ENCODE data around the gene SCARF1.

Gene SCARF1

DNA sequence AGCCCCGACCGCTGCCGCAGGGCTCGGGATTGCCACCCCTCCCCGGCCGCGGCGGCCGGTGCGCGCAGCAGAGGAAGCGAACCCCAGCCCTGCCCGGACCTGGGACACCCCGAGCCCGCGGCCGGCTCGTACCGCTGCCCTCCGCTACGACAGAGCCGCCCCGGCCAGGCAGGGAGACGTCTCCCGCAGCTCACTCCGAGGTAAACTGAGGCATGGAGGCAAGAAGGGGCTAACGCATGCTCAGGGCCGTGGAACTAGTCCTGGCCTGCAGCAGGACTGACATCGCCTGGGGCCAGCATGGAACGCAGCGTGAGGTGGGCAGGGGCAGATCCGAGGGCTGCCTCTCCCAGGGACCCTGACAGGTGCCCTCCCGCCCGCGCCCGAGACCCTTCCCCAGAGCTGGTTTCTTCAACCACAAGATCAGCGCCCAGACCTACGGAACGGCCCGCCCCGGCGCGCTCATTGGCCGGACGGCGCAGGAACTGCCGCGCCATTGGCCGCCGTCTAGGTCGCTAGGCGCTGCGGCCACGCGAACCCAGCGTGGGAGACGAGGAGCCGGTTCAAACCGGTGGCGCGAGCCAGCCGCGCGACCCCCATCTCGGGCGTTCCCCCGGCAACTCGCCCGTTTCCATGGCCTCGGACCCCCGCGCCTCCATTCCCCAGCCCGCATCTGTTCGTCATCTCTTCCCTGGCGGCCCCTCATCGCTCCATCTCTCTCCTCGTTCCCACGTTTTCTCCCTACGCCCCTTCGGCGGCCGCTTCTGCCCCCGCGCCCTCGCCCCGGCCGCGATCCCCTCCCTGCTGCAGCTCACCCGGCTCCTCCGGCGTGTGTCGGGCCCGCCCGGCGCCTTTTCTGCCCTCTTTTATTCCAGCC, 17.3 kb downstream of the SCARF1 start, which contains the start of gene SLC43A2:
Gene SLC43A2 (minus strand): TSS at position 853 of the 874 bp plus-strand sequence. CDS start 960 bp downstream, outside the sequence.
- FAIRE-seq, result no peak

GRCh38 chr17:1627182-1627981, 18.1 kb downstream of the SCARF1 start:
- FAIRE-seq, result no peak

DNA sequence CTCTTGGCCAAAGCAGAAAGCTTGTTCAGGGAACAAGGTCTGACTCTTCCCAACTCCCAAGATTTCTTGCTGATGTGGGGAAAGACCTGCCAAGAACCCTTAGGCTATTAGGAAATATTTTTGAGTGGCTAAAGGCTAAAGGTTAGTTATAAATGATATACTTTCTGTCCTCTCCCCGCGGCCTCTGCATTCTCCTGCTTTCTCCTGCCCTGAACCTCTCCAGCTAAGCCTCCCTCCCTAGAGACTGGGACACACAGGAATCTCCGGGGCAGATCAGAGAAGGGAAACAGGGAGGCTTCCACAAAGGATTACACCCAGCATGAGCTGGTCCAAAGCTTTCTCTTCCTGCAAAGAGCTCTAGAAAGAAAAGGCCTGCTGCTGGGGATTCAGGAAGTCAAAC, 19.2 kb downstream of the SCARF1 start:
- FAIRE-seq, result no peak

GRCh38 chr17:1625581-1625980, 20.0 kb downstream of the SCARF1 start:
- no peak for FAIRE-seq

DNA sequence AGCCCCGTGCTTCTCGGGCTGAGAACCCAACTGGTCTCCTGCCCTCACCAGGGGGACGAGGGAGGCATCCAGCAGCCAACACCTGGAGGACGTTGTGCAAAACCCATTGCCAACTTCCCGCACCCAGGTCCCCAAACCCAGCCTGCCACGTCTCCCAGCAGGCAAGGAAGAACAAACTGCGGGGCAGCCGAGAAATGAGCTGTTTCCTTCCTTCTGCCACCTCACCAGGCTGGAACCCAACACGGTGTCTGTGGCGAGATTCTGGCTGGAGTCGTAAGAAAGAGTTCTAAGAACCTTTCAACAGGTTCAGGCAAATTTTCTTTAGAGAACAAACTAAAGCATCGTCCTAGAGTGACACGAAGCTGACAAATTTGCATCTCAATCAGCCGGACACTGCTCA, 20.5 kb downstream of the SCARF1 start:
- FAIRE-seq, result no peak

- no peak for FAIRE-seq
These were observed 20.9 kb downstream of the SCARF1 start for GRCh38 chr17:1624650-1625049.

DNA sequence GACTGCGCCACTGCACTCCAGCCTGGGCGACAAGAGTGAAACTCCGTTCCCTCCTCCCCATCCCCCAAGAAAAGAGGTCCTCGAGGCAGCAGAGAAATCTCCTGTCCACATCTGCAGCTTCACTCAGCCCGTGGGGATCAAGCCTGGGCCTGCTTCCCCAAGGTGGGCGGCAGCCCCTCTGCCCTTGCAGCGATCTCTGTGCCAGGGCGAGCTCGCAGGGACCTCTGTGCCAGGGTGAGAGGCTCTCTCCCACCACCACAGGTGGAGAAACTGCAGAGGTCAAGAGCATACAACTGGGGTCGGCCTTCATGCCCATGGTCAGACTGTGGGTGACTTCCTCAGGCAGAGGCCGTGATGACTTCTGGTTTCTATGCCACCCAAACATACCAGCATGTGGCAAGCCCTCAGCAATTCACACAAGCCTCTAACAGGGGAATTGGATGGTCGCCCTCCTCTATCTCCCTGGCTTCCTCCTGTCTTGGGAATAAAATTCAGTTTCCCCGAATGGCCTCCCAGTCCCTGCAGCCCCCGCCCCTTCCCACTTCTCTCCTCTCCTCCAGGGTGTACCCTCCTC, 22.4 kb downstream of the SCARF1 start:
- no peak for FAIRE-seq

GRCh38 chr17:1621273-1621954, 24.1 kb downstream of the SCARF1 start:
- no peak for FAIRE-seq

GRCh38 chr17:1620486-1620885, 25.0 kb downstream of the SCARF1 start:
- FAIRE-seq, result no peak

DNA sequence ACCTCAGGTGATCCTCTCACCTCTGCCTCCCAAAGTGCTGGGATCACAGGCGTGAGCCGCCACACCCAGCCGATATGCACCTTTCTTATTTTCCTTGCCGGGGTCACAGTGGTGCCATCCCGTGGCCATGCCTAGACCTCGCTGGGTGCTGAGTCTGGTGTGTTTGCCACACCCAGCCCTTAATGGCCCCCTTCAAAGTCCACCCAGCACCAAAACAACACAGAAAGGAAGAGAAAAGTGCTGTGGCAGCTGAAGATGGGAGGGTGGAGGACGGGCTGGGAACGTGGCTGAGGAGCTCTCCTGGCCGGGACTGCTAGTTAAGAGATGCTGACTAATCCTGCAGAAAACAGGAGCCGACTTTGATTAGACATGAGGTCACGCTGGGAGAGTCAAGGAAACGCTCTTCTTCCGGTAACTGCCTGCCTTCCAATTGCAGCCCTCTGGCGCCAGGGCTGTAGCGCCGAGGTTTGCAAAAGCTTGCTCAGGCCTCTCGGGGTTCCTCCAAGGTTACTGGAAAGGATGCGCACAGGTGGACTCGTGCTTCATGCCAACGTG, 27.8 kb downstream of the SCARF1 start:
- no peak for FAIRE-seq

DNA sequence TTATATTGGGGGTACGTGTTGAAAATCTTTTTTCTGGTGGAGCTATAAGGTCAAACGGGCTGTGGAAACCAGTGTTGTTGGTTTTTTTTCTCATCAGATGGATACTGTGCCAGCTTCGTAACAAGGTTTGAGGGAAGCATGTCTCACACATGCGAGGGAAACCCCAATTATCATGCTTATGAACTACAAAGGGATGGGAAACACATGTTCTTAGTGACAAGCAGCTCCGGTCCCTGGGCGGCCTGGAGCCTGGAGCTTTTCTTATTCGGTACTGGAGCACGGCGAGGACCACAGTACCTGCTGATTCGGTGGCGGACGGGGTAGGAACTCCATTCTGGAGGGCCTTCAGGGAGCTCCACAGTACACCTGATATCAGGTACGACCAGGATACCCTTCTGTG, 29.4 kb downstream of the SCARF1 start:
- FAIRE-seq, result no peak

- FAIRE-seq, result no peak
These were observed 33.1 kb downstream of the SCARF1 start for GRCh38 chr17:1612400-1612799.

DNA sequence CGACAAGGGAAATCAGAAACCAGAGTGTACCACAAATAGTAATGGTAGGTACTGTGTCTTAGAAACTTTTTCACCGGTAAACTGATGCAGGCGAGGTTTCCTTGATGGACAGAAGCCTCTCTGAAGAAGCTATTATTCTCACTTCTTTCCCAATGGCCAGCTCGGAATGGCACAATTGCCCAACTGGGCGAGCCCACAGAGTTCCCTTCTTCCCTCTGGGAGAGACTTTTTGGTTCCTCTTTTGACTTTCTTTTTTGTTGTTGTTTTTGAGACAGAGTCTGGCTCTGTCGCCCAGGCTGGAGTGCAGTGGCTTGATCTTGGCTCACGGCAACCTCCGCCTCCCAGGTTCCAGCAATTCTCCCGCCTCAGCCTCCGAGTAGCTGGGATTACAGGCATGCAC, 33.8 kb downstream of the SCARF1 start:
- no peak for FAIRE-seq

GRCh38 chr17:1608676-1609075, 36.9 kb downstream of the SCARF1 start:
- no peak for FAIRE-seq

GRCh38 chr17:1607971-1608320, 37.6 kb downstream of the SCARF1 start:
- no peak for FAIRE-seq

- no peak for FAIRE-seq
These were observed 39.1 kb downstream of the SCARF1 start for GRCh38 chr17:1606352-1606985.

- FAIRE-seq, result no peak
These were observed 39.7 kb downstream of the SCARF1 start for GRCh38 chr17:1605681-1606351.

DNA sequence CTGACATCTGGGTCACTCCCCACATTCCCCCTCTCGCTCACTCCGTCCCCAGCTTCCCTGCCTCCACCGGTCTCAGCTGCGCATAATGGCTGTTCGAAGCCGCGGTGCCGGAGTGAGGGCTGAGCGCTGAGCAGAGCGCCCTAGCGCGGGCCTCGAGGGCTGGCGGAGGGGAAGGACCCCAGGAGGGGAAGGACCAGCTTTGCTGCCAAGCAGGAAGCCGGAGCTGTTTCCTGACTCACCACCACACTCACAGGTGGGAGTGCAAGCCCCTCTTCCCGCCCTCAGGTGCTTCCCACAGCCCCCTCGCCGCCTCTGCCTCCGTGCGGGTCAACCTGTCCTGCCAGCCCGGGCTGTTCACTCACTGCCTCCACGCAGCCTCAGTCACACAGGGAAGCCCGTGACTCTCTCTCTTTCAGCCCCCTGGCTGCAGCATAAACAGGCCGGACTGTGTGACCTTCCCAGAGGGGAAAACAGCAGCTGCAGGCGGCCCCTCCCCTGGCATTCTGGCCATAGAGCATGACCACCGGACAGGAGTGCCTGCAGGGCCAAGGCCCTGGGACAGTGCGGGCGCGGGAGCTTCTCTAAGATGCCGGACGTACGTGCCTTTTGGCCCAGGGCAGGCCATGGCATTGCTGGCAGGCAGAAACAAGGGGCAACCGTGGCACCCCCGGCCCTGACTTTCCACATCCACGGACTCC, 40.6 kb downstream of the SCARF1 start:
- FAIRE-seq, result no peak

- no peak for FAIRE-seq
These were observed 44.0 kb downstream of the SCARF1 start for GRCh38 chr17:1601571-1601970.

- FAIRE-seq, result no peak
These were observed 47.0 kb downstream of the SCARF1 start for GRCh38 chr17:1598399-1599095.
